SK-N-SH treated with all-trans-retinoic acid at 6 μM for 48 hours (cell line): ENCODE data around the gene ZMYND8.
"Not testable (repeated sequence)": the region's sequence is repeated elsewhere in the genome, so short reads cannot be mapped to it uniquely, and the experiment has no call there.

Experiments used
- BACH2 ChIP-seq: fragments of 250-450 bp; sonication (Bioruptor Pico); IDR thresholded peaks from 2 replicates; pipeline ENCODE4 v1.9.0; 2021; ENCODE audit warnings: mild to moderate bottlenecking, borderline replicate concordance
- CREB5 ChIP-seq: fragments of 250-450 bp; sonication (Bioruptor Pico); IDR thresholded peaks from 2 replicates; pipeline ENCODE4 v1.5.1; 2020; ENCODE audit warnings: low read depth, mild to moderate bottlenecking, moderate library complexity
- CSDC2 ChIP-seq: fragments of 250-450 bp; sonication (Bioruptor Pico); IDR thresholded peaks from 2 replicates; pipeline ENCODE4 v1.5.0; 2020; ENCODE audit warnings: mild to moderate bottlenecking, moderate library complexity
- ESRRG ChIP-seq: fragments of 250-450 bp; sonication (Bioruptor Pico); IDR thresholded peaks from 2 replicates; pipeline ENCODE4 v1.6.1; 2021; ENCODE audit warnings: mild to moderate bottlenecking
- GLIS3 ChIP-seq: fragments of 250-450 bp; sonication (Bioruptor Pico); IDR thresholded peaks from 2 replicates; pipeline ENCODE4 v1.5.0; 2020; ENCODE audit warnings: mild to moderate bottlenecking, moderate library complexity
- PATZ1 ChIP-seq: fragments of 250-450 bp; sonication (Bioruptor Pico); IDR thresholded peaks from 2 replicates; pipeline ENCODE4 v1.8.0; 2020; ENCODE audit warnings: mild to moderate bottlenecking, moderate library complexity, borderline replicate concordance
- POU6F1 ChIP-seq: fragments of 250-450 bp; sonication (Bioruptor Pico); IDR thresholded peaks from 2 replicates; pipeline ENCODE4 v1.8.0; 2021; ENCODE audit warnings: low read depth, mild to moderate bottlenecking, moderate library complexity, borderline replicate concordance
- PPARA ChIP-seq: fragments of 250-450 bp; sonication (Bioruptor Pico); IDR thresholded peaks from 2 replicates; pipeline ENCODE4 v1.5.0; 2020; ENCODE audit warnings: mild to moderate bottlenecking, borderline replicate concordance
- RARB ChIP-seq: fragments of 250-450 bp; sonication (Bioruptor Pico); IDR thresholded peaks from 2 replicates; pipeline ENCODE4 v1.8.0; 2021; ENCODE audit warnings: mild to moderate bottlenecking, moderate library complexity
- SNAI2 ChIP-seq: fragments of 250-450 bp; sonication (Bioruptor Pico); IDR thresholded peaks from 2 replicates; pipeline ENCODE4 v1.5.0; 2020; ENCODE audit warnings: mild to moderate bottlenecking, moderate library complexity
- ZC3H10 ChIP-seq: fragments of 250-450 bp; sonication (Bioruptor Pico); IDR thresholded peaks from 2 replicates; pipeline ENCODE4 v1.5.1; 2021; ENCODE audit warnings: mild to moderate bottlenecking, moderate library complexity
- ZFP3 ChIP-seq: fragments of 250-450 bp; sonication (Bioruptor Pico); IDR thresholded peaks from 2 replicates; pipeline ENCODE4 v1.5.0; 2020; ENCODE audit warnings: mild to moderate bottlenecking, moderate library complexity
- ZNF70 ChIP-seq: fragments of 450-650 bp; formaldehyde crosslinking; IDR thresholded peaks from 2 replicates; pipeline ENCODE4 v1.5.0; 2020; ENCODE audit warnings: mild to moderate bottlenecking, moderate library complexity
- ZNF8 ChIP-seq: fragments of 450-650 bp; formaldehyde crosslinking; IDR thresholded peaks from 2 replicates; pipeline ENCODE4 v1.5.0; 2020; ENCODE audit warnings: mild to moderate bottlenecking, moderate library complexity

GRCh38 chr20:47393796-47394514 lies 37.5 kb upstream of the ZMYND8 start:
- not testable (repeated sequence) for TF ChIP-seq ZFP3; ESRRG (CRISPR knock-in tag); PATZ1 (CRISPR knock-in tag); PPARA (CRISPR knock-in tag); RARB (CRISPR knock-in tag); GLIS3 (CRISPR knock-in tag); SNAI2 (CRISPR knock-in tag); BACH2 (CRISPR knock-in tag); ZNF8 (CRISPR knock-in tag); ZNF70 (CRISPR knock-in tag); POU6F1; CSDC2 (CRISPR knock-in tag); ZC3H10 (CRISPR knock-in tag); CREB5 (CRISPR knock-in tag)
